ENCODE results near the gene LRRC55.
"Not testable (repeated sequence)": the region's sequence is repeated elsewhere in the genome, so short reads cannot be mapped to it uniquely, and the experiment has no call there.

The LRRC55 gene

DNA sequence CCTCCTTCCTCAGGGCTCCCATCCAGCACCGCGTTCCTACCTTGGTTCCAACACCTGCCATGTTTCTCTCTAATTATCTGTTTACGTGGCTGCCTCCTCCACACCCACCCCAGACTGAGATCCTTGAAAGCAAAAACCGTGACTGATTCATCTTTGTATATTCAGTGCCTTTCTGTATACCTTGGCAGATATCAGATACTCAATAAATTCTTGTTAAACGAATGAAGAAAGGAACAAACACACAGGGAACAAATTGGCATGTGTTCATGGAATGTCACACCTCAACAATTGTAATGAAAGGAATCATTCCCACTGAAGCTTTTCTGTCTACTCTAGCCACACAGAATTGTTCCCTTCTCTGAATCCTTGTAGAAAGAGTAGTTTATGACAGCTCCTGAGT, 20.4 kb upstream of the LRRC55 start:
- no peak for DNase-seq (ENCODE audit: low read depth in 4 of 4, low spot score in 1 of 4)

DNA sequence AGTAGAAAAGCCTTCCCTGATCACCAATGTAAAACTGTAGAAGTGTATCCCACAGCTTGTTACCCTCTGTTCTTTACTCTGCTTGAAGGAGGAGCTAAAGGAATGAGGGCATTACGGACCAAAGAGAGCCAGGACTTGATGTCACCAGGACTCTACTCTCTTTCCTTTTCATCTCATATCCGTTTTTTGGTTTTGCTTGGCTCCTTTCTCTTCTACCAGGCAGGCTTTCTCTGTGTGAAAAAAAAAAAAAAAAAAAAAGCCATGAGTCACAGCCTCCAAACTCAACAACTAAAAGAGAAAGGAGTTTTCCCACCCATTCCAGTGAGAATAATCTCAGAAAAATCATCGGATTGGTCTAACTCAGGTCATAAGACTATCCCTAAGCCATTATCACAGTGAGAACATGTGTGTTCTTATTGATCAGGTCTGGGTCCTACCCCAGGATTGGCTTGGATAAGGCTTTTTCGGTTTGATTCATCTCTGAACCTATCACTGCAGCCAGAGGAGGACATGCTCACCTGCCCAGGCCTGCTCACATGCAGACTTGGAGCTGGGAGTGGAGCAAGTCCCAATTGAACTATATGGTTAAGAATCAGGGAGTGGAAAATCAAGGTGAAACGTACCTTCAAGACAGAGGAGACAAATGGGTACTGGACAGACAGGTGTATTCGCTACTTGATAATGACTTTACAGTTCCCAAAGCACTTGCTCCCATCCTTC, 19.4 kb upstream of the LRRC55 start:
- DNase-seq (ENCODE audit: low read depth in 4 of 4, low spot score in 1 of 4) = no peak

DNA sequence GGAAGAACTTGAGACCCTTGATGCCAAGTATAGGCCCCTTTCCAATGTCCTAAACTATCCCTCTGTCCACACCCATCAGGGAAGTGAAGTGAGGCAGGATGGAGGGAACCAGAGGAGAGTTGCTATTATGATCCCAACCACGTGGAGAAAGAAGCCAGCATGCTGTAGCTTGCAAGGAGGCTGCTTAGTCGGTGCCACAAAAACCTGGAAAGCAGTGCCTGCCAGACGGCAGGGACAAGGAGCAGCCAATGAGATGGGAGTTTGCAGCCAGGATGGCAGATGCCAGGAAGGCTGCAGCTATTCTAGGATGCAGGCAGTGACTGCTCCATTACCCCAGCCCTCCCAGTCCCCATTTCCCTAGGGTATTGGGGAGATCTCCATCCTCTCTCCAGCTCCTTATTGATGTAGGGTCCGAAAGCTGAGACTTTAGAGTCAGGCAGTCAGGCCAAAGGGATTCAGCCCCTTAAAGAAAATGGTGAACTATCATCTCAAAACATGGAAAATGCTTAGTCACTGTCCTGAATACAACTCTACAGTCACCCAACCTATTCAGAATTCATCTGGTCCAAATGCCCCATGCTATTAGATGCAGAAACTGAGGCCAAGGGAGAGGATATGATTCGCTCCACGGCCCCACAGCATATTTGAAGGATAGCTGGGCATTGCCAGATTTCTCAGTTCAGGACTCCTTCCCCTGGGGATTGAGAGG, 18.4 kb upstream of the LRRC55 start:
- DNase-seq (ENCODE audit: low read depth in 4 of 4, low spot score in 1 of 4) = no peak

DNA sequence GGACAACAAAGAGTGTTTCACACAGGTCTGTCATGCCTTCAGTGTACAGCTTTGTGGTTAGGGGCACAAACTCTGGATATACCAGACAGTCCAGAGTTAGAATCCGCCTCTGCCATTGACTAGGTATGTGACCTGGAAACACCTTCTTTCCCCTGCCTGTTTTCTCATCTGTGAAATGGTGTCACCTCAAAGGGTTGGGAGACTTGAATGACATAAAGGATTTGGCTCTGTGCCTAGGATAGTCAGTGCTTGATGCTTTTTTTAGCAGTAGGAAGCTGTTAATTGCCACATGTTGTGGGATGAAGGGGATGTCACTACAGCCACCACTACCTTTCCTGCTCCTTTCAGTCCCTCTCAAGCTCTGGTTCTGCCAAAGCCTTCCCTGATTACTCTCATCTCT, 17.4 kb upstream of the LRRC55 start:
- DNase-seq (ENCODE audit: low read depth in 4 of 4, low spot score in 1 of 4) = no peak

DNA sequence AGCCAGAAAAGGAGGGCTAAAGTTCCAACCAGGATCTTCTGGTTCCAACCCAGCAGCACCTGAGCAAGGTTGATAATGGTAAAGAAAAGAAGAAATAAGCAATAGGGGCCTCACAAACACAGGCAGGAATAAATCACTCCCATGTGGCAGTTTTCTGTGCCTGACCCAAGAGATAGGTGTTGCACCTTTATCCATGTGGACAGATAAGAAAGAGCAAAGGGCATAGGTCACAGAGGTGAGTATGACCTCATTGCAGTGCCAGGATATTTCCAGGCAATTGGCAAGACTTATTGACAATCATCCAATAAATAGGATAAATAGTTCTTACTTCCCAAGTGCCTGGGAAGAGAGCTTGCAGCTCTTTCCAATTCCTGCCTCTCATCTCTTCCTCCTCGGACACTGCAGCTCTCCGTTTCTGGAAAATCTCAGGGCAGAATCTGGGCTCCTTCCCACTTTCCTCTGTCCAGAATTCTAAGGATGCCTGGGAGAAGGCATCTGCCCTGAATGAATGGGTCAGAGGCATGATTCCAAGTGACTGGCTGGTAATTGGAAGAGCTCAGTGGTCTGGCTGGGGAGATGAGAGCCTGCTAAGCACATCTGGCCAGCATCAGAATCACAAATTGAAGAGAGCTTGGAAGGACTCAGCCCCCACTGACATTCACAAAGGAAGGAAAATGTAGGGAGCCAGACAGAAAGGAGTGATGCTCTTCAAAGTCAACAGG, 14.5 kb upstream of the LRRC55 start:
- no peak for DNase-seq (ENCODE audit: low read depth in 4 of 4, low spot score in 1 of 4)

DNA sequence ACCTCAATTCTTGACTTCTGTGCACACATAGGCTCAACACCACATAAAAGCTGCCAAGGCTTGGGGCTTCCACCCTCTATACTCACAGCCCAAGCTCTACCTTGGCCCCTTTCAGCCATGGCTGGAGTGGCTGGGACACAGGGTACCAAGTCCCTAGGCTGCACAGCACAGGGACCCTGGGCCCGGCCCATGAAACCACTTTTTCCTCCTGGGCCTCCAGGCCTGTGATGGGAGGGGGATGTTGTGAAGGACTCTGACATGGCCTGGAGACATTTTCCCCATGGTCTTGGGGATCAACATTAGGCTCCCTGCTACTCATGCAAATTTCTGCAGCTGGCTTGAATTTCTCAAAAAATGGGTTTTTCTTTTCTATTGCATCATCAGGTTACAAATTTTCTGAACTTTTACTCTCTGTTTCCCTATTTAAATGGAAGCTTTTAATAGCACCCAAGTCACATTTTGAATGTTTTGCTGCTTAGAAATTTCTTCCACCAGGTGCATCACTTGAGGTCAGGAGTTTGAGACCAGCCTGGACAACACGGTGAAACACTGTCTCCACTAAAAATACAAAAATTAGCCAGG, 11.9 kb upstream of the LRRC55 start:
- DNase-seq (ENCODE audit: low read depth in 4 of 4, low spot score in 1 of 4) = not testable (repeated sequence)

DNA sequence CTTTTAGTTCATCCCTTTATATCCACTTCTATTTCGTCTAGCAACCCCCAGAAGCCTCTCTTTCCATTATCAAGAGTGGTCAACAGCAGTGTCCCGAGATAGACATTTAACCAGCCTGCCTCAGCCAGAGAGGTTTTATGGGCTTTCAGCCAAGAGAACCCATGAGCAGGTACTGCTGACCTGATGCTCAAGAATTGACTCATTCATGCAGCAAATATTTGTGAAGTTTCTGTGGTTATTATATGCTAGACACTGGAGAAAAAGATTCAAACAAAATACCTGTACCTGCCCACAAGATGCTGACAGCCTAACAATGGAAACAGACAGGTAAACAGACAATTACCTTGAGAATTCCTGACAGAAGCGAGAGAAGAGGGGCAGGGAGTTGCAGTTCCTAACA, 9.7 kb upstream of the LRRC55 start:
- DNase-seq (ENCODE audit: low read depth in 4 of 4, low spot score in 1 of 4) = no peak

DNA sequence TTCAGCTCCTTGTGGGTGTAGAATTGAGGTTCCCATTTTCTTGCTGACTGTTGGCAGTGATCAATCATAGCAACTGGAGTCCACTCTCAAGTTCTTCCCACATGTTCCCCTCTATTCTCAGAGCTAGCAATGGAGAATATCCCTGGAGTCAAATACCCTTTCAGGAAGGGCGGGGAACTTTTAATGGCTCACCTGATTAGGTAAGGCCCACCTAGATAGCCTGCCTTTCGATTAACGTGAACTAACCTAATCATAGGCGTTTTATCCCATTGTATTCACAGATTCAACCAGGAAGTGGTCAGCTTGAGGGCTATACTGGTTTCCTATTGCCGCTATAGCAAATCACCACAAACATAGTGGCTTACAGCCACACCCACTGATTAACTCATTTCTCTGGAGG, 7.1 kb upstream of the LRRC55 start:
- DNase-seq (ENCODE audit: low read depth in 4 of 4, low spot score in 1 of 4) = no peak

DNA sequence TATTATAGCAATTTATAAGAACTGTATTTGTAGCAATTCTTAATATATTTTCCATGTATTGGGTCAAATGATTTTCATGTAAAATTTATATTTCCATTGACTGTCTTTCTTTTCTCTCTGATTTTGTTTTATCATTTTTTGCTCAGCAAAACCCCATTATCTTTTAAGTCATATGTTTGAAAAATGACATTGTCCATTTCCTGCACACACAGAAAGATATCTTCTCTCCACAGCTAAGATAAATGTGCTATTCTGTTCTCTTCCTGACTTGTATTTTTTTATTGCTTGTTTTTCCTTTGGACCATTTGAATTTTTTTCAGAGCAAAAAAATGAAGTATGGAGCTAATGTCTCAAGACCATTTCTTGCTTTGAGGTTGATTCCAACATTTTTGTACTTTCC, 6.3 kb upstream of the LRRC55 start:
- no peak for DNase-seq (ENCODE audit: low read depth in 4 of 4, low spot score in 1 of 4)

DNA sequence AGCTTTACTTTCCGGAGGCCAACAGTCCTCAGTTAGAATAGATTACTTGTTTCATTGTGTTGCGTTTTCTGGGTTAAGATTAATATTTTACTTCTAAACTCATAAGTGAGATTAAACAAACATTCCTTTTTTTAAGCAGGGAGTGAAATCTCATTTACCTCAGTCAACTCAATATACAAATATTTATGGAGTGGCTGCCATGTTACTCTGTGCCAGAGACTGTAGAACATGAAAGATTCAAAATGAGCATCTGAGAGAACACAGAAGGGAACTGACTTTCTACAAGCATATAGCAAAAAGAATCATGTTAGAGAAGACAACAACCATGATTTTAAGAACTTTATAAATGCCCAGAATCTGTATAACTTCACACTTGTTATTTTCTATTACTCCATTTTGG, 3.4 kb upstream of the LRRC55 start:
- no peak for DNase-seq (ENCODE audit: low read depth in 4 of 4, low spot score in 1 of 4)

DNA sequence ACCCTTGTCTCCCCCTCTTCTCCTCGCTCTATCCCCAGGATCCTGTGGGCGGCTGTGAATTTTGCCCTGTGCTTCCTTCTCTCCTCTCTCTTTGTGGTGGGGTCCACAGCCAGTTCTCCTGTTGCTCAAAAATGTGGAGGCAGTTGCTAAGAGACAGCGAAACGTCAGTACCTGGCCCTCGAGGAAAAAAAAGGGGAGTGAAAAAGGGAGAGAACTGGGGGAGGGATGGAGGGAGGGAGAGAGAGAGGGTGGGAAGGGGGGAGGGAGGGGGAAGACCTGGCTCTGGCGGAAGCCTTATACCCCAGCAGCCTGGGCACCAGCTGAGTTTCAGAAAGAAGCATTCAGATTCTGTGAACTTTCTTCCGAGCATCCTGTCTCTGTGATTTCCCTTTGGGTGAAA, 2.1 kb upstream of the LRRC55 start:
- no peak for DNase-seq (ENCODE audit: low read depth in 4 of 4, low spot score in 1 of 4)

DNA sequence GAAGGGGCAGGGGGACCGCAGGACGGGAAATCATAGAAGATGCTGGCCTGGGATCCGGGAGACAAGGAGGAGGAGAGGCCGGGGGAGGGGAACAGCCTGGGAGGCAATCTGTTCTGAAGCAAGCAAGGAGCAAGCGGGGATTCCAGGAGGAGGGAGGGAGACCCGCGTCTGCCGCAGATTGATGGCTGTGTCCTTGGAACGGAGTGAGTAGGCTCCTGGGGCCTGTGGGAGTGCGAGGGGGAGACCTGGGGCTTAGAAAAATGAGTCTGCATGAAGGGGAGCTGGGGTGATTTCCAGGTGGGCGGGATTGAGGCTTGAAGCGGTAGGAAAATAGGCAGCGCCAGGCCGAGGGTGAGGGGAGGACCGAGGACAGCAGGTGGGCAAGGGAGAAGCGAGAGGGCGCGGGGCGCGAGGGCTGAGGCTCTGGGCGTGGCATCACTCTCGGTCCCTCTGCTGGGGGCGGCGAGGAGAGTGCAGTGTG, 1.6 kb upstream of the LRRC55 start:
- DNase-seq (ENCODE audit: low read depth in 4 of 4, low spot score in 1 of 4) = no peak

DNA sequence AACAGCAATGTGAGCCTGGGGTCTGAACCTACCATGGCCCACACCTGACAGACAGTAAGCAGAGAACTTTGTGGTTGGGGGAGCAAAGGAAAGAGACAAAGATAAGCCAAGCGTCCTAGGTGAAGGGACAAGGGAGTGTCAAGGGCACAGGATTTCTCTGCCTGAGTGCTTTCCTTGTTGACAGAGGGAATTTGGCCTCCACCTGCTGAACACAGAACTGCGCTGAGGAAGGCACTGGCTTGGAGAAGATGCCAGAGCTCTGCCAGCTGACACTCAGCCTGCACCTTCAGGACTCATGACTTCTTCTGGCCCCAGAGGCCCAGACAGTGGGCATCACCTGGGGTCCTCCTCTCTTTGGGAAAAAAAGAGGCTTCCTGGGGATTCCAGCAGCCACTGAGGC, 789 bp upstream of the LRRC55 start:
- no peak for DNase-seq (ENCODE audit: low read depth in 4 of 4, low spot score in 1 of 4)

DNA sequence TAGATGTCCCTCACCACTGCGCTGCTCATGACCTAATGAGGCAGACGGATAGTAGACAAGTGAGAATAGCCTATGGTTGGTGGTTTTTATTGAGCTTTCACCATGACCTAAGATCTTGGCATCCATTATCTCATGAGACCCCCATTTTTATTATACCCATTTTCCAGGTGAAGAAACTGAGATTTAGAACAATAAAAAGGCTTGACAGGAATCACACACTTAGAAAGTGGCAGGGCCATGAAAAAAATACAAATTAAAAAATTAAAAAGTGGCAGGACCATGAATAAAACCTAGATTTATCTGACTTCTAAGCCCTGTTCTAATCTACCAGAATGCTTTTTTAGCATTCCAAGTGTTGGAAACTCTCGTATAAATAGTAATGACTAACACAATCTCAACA, 1.1 kb downstream of the LRRC55 start:
- DNase-seq (ENCODE audit: low read depth in 4 of 4, low spot score in 1 of 4) = no peak

DNA sequence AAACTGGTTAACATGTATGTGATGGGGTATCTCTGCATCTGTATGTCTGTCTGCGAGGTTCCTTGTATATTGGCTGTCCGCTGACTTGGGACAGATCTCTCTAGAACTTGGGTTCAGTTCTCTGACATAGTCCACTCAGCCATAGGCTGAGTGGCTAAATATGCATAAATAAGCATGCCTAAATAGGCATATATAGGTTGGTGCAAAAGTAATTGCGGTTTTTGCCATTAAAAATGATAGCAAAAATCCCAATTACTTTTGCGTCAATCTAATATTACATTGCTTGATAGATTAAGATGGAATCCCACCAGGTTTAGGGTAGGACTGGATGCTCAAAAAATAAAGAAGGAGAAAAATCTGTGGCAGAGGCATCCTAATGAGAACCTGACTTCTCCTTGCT, 8.8 kb downstream of the LRRC55 start:
- DNase-seq (ENCODE audit: low read depth in 4 of 4, low spot score in 1 of 4) = no peak

DNA sequence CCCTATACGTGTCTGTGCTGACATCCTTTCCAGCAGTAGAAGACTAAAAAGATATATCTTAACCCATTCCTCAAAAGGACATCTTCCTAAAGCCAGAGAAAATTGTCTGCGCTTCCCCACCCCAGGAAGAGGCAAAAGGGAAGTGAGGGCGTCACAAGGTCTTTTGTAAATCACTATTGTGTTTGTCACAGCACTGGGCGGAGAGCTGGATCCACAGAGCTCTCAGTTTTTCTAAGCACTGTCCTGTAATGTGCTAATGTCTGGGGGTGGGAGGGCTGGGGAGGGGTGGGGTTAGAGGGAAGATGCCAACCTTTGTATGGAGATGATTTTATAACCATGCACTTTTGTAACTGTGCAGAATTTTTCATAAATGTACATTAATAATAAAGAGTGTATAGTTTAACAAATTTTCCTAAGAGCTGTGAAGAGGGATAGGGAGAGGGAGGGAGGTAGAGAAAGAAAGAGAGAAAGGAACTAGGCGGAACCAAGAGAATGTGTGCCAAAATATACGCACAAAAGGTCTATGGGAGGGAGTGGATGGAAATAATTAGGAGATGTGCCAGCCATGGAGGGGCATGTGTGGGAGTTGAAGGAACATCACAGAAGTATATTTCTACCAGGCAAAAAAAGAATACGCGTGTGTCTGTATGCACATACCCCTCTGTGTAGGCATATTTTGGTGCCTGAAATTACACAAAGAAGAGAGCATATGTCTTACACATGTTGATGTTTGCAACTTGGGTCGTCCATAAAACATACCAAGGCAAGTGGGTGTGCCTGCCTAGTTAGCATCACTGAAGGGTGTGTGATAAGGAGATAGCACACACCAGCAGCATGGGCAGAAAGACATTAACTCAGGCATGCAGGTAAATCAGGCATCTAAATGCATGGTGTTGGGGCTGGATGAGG, 9.8 kb downstream of the LRRC55 start:
- DNase-seq (ENCODE audit: low read depth in 4 of 4, low spot score in 1 of 4) = no peak

DNA sequence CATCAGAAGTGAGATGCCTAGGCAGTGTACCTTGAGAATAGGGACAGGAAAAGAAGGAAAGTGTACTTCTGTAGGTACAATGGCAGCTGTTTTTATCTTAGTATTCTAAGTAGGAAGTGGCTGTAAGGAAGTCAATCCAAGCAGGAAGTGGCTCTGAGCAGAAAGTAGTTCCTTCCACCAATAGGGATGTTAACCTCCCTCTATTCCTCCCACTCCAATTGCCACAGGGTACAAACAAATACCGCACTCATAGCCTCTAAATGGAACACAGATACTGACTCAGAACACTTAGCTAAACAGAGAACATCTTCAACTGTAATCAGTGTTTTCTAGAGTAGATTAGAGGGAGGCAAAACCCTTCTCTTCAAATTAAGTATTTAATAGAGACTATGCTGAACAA, 10.6 kb downstream of the LRRC55 start:
- DNase-seq (ENCODE audit: low read depth in 4 of 4, low spot score in 1 of 4) = no peak

DNA sequence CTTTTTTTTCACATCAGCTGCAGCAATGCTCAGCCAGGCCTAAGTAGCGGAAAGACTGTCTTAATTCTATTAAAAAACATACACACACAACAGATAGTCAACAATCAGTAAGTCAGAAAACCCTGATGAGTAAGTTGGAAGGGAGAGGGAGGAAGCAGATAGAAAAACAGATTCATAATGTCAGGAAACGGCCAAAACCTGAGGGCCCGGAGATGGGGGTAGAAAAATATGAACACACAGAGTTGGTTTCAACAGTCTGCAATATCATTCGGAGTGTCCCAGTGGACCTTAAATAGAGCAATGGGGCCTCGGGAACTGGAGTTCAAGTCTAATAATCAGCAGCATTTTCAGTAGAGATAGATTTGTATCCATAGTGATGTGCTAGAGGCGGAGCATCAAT, 14.8 kb downstream of the LRRC55 start:
- DNase-seq (ENCODE audit: low read depth in 4 of 4, low spot score in 1 of 4) = no peak

DNA sequence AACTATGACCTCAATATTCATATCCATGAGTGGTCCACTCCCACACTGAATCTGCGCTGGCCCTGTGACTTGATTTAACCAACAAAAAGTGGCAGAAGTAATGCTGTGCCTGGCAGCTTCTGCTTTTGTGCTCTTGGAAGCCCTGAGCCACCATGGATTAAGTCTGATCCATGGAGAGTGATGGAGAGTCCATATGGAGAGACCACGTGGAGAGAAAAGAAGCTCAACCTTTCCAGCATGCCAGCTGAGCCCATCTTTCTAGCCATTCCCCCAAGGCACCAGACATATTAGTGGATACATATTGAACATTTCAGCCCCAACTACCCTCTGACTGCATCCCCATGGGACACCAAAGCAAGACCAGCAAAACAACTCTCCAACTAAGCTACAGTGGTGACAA, 16.0 kb downstream of the LRRC55 start:
- no peak for DNase-seq (ENCODE audit: low read depth in 4 of 4, low spot score in 1 of 4)

DNA sequence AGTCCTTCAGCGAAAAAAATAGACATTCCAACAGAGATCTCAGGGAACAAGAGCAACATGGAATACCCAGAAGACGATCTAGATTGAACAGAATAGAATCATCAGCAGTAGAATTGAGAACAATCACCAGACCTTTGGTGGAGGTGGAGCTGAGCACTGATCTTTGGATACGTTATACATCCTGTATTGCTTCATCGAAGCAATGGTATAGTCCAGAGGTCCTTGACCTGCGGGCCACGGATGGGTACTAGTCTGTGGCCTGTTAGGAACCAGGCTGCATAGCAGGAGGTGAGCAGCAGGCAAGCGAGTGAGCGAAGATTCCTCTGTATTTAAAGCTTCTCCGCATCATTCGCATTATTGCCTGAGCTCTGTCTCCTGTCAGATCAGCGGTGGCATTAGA, 17.6 kb downstream of the LRRC55 start:
- no peak for DNase-seq (ENCODE audit: low read depth in 4 of 4, low spot score in 1 of 4)

DNA sequence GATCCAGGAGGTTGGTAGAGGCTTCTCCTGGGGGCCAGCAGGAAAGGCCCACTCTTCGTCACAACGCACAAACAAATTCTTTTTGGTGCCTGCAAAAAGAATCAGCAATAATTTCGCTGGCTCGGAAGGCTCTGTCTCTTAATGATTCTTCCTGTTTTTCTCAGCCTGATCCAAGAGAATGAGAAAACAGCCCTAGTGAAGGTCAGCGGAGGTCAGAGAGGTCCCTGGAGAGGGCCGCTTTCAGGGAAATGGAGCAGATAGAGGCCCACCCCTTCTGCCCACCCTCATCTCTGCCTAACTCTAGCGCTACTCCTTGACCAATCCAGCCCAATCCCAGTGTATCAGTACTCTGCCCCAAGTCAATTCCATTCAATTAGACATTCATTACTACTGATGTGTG, 19.2 kb downstream of the LRRC55 start:
- DNase-seq (ENCODE audit: low read depth in 4 of 4, low spot score in 1 of 4) = no peak

Data from stimulated activated CD4-positive, alpha-beta T cell treated with anti-CD3 and anti-CD28 coated beads, Interleukin-1b, Interleukin-23, amount 100 ng/mL, for 24 hours (primary cell).